Activated T-cell treated with anti-CD3 and anti-CD28 coated beads, Interleukin-2, amount 50 U/mL, for 24 hours (primary cell): Measurements from ENCODE around the gene FAM111B.
"Not testable (repeated sequence)": the region's sequence is repeated elsewhere in the genome, so short reads cannot be mapped to it uniquely, and the experiment has no call there.

Experiments used
- DNase-seq: peaks from one replicate; pipeline ENCODE4 v3.0.0-alpha.2; 2020
- H3K27ac Mint-ChIP-seq: 2 replicates; pipeline ENCODE4 v1.8.0; 2020; ENCODE audit warnings: mild to moderate bottlenecking, mixed read lengths
- H3K27me3 Mint-ChIP-seq: 2 replicates; pipeline ENCODE4 v1.8.0; 2020; ENCODE audit warnings: mixed read lengths
- H3K36me3 Mint-ChIP-seq: 2 replicates; pipeline ENCODE4 v1.8.0; 2020; ENCODE audit warnings: low read depth, mixed read lengths
- H3K4me1 Mint-ChIP-seq: 2 replicates; pipeline ENCODE4 v1.8.0; 2020; ENCODE audit warnings: low read depth, mixed read lengths
- H3K4me3 Mint-ChIP-seq: 2 replicates; pipeline ENCODE4 v1.8.0; 2020; ENCODE audit warnings: mild to moderate bottlenecking, moderate library complexity, mixed read lengths
- H3K9me3 Mint-ChIP-seq: 2 replicates; pipeline ENCODE4 v1.8.0; 2020; ENCODE audit warnings: mixed read lengths

Gene FAM111B

DNA sequence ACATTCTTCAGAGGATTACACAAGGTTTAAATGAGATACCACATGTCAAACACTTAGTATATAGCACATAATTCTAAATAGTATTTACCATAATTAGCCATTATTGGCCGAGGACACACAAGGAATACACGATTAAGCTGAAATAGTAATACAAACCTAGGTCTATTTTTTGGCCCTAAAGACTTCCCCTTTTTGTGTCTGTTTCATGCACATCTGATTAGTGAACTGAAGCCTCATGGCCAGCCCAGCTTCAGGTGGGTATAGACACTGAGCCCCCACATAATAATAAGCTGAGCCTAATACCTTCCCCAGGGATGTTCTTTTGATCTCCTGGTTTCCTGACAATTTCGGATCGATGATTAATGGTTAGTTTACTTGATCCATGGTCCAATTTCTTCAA, 18.9 kb upstream of the FAM111B start:
- H3K27me3 Mint-ChIP-seq, result peaks cover 16% of the 10 kb centered on the region
- H3K9me3 Mint-ChIP-seq, result no peaks in the 10 kb centered on the region
- H3K4me3 Mint-ChIP-seq, result no peak overlapping the region
- DNase-seq, result no peak
- no peaks in the 10 kb centered on the region for H3K36me3 Mint-ChIP-seq
- no peak overlapping the region for H3K27ac Mint-ChIP-seq
- H3K4me1 Mint-ChIP-seq, result no peaks in the 10 kb centered on the region

DNA sequence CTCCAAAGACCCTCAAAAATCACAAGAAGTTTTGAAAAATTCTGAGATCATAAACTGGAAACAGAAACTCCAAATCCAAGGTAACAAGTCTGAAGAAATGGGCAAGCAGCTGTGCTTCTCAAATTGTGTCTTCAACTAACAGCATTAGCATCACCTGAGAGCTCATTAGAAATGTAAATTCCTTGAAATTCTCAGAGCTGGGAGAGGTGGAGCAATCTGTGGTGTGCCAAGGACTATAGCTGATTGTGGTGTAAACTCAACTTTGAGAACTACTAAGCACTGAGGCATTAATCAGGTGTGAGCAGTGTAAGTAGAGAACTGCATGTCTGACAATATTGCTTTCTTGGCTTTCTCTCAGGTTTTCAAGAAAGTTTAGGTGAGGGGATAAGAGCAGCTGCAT, 13.5 kb upstream of the FAM111B start:
- not testable (repeated sequence) for H3K4me3 Mint-ChIP-seq, H3K36me3 Mint-ChIP-seq, H3K27ac Mint-ChIP-seq, DNase-seq, H3K9me3 Mint-ChIP-seq, H3K4me1 Mint-ChIP-seq
- peaks cover 19% of the 10 kb centered on the region for H3K27me3 Mint-ChIP-seq

DNA sequence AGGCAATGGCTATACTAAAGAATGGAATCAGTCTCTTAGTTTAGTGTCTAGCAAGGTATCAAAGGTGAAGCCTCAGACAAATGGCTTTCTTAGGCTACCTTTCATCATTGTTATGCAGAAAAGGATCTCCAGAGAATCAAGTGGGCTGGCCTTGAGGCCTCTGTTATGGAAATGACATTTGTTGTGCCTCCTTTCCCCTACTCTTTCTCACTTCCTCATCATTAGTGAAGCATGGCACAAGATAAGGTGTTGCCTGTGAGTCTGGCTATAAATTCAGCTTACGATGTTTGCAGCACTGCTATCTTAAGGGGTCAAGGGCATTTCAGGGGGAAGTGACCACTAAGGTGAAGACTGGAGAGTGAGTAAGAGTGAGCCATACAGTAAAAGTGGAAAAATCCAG, 11.8 kb upstream of the FAM111B start:
- H3K36me3 Mint-ChIP-seq, H3K9me3 Mint-ChIP-seq, DNase-seq, H3K4me1 Mint-ChIP-seq, H3K27ac Mint-ChIP-seq, H3K4me3 Mint-ChIP-seq: not testable (repeated sequence)
- H3K27me3 Mint-ChIP-seq, result peaks cover 26% of the 10 kb centered on the region

DNA sequence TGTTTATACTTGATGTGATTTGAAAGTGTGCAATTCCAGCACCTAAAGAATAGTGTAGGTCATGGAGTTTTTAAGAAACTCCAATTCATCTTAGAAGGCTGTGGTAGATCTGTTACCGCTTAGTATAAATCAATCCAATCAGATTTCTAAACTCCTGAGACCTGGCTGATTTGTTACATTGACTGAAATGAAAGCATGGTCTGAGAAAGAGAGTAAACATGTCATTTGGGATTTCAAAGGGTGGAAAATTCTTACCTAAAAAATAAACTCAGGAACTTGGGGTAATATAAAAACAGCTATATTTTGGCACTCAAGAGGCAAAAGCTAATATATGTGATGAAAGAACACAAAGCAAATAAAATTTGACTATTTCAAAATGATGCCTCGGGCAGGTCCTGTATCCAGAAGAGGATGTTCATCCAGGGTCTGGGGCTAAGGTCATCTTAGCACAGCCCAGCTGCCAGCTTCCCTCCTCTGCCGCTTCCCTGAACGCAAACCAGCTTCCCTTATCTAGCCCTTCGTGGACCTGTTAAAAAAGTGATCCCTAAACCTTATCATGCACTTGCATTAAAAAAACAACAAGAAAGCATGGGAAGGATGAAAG, 11.0 kb upstream of the FAM111B start:
- not testable (repeated sequence) for H3K4me1 Mint-ChIP-seq, DNase-seq, H3K36me3 Mint-ChIP-seq, H3K4me3 Mint-ChIP-seq, H3K27ac Mint-ChIP-seq, H3K9me3 Mint-ChIP-seq
- H3K27me3 Mint-ChIP-seq, result peaks cover 34% of the 10 kb centered on the region

DNA sequence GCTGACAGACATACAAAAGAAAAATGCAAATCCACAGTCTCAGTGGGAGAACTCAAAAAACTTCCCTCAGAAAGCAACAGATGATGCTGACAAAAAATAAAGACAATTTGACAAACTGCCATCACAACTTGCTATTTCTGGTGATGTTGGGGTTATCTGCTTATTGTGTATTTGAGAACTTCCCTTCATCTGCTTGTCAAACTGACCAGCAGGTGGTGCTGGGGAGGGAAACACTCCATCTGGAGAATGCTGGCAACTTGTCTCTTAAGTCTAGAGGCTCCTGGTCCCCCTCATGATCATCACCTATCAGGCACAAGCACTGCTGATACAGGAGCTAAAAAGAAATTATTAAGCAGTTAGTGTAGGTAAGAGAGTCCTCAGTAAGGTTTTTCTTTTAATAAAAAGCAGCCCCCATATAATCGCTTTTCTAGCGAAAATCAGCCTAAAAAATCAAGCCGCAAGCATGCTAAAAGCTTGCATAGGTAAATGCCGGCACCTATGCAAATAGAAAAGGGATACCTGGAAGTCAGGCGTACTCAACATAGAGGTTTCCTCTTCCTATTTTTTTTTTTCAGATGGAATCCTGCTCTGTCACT, 9.8 kb upstream of the FAM111B start:
- H3K9me3 Mint-ChIP-seq, result no peaks in the 10 kb centered on the region
- no peaks in the 10 kb centered on the region for H3K36me3 Mint-ChIP-seq
- peak; percentile 69 for DNase-seq
- no peak overlapping the region for H3K27ac Mint-ChIP-seq
- H3K27me3 Mint-ChIP-seq, result peaks cover 40% of the 10 kb centered on the region
- peaks cover 9% of the 10 kb centered on the region for H3K4me1 Mint-ChIP-seq
- H3K4me3 Mint-ChIP-seq, result no peak overlapping the region

DNA sequence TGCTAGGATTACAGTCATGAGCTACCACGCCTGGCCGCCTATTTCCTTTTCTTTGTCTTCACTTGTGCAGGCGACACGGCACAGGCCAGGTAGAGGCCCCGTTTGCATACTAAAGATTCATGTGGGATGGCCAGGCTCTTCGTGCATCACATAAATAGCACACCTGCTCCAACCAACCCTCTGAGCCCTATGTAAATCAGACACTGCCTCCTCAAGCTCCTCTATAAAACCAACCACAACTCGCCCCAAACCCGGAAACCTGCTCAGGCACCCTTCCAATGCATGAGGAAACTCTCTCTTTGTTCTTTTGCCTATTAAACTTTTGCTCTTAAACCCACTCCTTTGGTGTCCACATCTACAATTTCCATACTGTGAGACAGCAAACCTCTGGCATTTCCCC, 9.1 kb upstream of the FAM111B start:
- not testable (repeated sequence) for DNase-seq, H3K4me3 Mint-ChIP-seq, H3K27ac Mint-ChIP-seq, H3K36me3 Mint-ChIP-seq, H3K9me3 Mint-ChIP-seq
- H3K4me1 Mint-ChIP-seq, result peaks cover 12% of the 10 kb centered on the region
- H3K27me3 Mint-ChIP-seq, result peaks cover 45% of the 10 kb centered on the region

DNA sequence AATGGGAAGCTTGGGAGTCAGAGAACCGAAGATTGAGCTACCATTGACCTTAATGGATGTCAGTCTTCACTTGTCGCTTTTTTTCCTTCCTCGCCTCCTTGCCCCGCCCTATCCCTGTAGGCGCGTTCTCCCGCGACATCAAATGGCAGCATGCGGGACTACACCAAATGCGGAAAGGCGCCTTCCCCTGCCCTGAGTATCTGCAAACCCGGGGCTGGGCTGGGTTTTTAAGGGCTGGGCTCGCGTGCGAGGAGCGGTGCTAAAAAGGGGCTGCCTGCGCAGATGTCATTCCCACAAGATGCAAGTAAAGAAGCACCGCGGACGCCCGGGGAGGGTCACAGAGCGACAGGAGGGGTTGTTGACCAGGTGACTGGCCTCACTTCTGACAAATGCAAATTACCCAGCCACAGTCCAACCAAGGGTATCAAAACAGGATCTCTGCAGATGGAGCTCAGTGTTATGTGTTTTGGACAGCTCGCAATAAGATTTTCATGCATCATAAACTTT, 4.7 kb upstream of the FAM111B start:
- no peak overlapping the region for H3K27ac Mint-ChIP-seq
- peak; percentile 74 for DNase-seq
- H3K4me1 Mint-ChIP-seq, result peaks cover 31% of the 10 kb centered on the region
- peaks cover 76% of the 10 kb centered on the region for H3K27me3 Mint-ChIP-seq
- H3K4me3 Mint-ChIP-seq, result peak overlapping the region; percentile 69
- H3K9me3 Mint-ChIP-seq, result no peaks in the 10 kb centered on the region
- peaks cover 4% of the 10 kb centered on the region for H3K36me3 Mint-ChIP-seq

DNA sequence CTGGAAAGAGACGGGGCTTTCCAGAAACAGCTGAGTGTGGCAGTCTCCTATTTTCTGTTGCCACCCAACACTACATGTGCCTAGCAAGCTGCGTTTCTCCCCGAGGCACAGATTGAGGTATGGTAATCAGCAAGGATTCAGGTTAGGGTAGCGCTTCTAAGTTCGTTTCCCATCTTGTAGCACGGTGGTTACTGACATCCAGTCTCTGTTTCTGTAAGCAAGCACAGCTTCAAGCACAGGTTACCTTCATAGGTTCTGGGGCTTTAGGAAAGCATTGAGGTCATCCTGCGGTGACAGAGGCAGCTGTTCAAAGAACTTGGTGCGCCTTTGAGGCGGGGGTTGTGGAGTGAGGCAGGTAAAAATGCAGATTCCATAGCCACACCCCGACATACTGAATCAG, 684 bp downstream of the FAM111B start:
- not testable (repeated sequence) for DNase-seq, H3K9me3 Mint-ChIP-seq
- peaks cover 47% of the 10 kb centered on the region for H3K4me1 Mint-ChIP-seq
- H3K27me3 Mint-ChIP-seq, result peaks cover 56% of the 10 kb centered on the region
- H3K27ac Mint-ChIP-seq, result peak overlapping the region; percentile 66
- peak overlapping the region; percentile 82 for H3K4me3 Mint-ChIP-seq
- peaks cover 49% of the 10 kb centered on the region for H3K36me3 Mint-ChIP-seq

DNA sequence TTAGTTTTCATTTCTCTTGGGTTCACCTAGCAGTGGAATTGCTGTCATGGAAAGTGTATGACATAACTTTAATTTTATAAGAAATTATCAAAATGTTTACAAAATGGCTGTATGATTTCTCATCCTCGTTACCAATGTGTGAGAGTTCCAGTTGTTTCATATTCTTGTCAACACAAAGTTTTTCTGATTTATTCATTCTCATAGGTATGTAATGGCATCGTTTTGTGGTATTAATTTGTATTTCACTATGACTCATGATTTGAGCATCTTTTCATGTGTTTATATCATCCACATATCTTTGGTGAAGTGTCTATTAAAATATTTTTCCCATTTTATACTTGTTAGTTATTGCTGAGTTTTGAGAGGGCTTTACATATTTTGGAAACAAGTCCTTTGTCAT, 5.5 kb downstream of the FAM111B start:
- Mint-ChIP-seq H3K27ac (no peak overlapping the region), H3K36me3 (peaks cover 88% of the 10 kb centered on the region), H3K4me3 (no peak overlapping the region), H3K27me3 (peaks cover 15% of the 10 kb centered on the region), H3K4me1 (peaks cover 26% of the 10 kb centered on the region), H3K9me3 (peaks cover 6% of the 10 kb centered on the region)
- DNase-seq, result no peak

DNA sequence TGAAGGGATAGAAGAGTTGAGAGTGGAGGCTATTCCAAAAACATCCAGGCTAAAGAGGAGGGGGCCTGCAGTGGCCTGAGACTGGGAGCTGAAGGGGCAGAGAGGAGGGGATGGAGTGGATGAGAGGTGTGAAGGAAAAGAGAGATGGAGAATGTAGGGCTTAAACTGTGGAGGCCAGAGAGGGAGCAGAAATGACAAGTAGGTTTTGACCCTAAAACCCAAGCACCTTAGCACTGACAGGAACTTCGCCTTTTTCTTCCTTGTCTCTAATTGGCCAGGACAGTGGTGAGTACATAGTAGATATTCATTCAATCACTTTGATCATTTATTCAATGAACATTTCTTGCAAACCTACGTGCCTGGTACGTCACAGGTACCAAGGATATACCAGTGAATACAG, 7.3 kb downstream of the FAM111B start:
- Mint-ChIP-seq H3K4me3 (no peak overlapping the region), H3K27ac (no peak overlapping the region), H3K27me3 (no peaks in the 10 kb centered on the region), H3K4me1 (peaks cover 10% of the 10 kb centered on the region), H3K9me3 (peaks cover 16% of the 10 kb centered on the region), H3K36me3 (peaks cover 91% of the 10 kb centered on the region)
- no peak for DNase-seq

DNA sequence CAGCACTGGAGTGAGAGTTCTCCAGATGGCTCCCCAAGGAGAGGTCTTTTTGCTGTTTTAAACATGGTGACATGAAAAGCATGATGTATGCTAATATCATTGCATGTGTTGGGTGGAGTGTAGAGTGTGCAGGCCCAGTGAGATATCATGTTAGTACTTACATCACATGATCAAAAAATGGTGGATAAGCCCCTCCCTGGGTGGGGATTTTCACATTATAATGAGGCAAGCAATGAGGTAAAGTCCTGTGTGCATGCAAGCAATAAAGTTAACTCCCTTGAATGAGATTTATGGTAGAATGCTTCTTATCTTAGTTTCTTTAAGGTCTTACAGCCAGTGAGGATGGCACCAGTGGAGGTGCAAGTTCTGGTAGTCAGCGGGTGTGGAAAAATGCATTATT, 8.5 kb downstream of the FAM111B start:
- DNase-seq, result no peak
- H3K4me3 Mint-ChIP-seq, result no peak overlapping the region
- peaks cover 16% of the 10 kb centered on the region for H3K9me3 Mint-ChIP-seq
- no peaks in the 10 kb centered on the region for H3K27me3 Mint-ChIP-seq
- peaks cover 84% of the 10 kb centered on the region for H3K36me3 Mint-ChIP-seq
- peaks cover 6% of the 10 kb centered on the region for H3K4me1 Mint-ChIP-seq
- no peak overlapping the region for H3K27ac Mint-ChIP-seq

DNA sequence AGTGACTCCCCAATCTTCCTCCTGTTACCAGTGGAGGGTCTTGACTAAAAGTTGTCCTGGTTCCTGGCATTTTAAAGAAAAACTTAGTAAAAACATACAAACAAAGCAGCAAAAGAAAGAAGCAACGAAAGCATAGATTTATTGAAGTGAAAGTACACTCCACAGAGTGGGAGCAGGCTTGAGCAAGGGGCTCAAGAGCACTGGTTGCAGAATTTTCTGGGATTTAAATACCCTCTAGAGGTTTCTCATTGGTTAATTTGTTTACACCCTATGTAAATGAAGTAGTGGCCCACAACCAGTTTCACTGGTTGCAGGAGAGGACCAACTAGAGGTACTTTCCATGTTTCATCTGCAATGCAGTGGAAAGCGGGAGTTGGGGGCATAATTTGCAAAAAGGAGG, 10.7 kb downstream of the FAM111B start:
- H3K27me3 Mint-ChIP-seq, result no peaks in the 10 kb centered on the region
- H3K4me3 Mint-ChIP-seq, result no peak overlapping the region
- peaks cover 16% of the 10 kb centered on the region for H3K9me3 Mint-ChIP-seq
- H3K36me3 Mint-ChIP-seq, result peaks cover 72% of the 10 kb centered on the region
- no peak for DNase-seq
- H3K27ac Mint-ChIP-seq, result no peak overlapping the region
- no peaks in the 10 kb centered on the region for H3K4me1 Mint-ChIP-seq

DNA sequence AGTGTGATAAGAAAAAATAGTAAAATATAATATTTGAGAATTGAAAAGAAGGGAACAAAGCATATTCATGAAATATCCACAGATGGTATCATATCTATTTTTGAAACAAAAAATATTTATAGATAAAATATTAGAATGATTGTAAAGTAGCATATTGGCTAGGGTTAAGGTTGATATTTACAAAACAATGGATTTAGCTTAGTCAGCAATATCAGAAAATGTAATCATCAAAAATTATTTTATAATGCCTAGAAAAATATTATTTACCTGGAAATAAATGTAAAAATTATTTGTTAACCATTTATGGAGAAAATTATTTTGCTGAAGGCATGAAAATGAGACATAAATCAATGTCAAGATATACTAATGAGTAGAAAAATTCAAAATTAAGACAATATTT, 12.8 kb downstream of the FAM111B start:
- H3K4me3 Mint-ChIP-seq, result no peak overlapping the region
- H3K36me3 Mint-ChIP-seq, result peaks cover 60% of the 10 kb centered on the region
- H3K27me3 Mint-ChIP-seq, result no peaks in the 10 kb centered on the region
- DNase-seq, result no peak
- peaks cover 16% of the 10 kb centered on the region for H3K9me3 Mint-ChIP-seq
- H3K4me1 Mint-ChIP-seq, result no peaks in the 10 kb centered on the region
- H3K27ac Mint-ChIP-seq, result no peak overlapping the region

DNA sequence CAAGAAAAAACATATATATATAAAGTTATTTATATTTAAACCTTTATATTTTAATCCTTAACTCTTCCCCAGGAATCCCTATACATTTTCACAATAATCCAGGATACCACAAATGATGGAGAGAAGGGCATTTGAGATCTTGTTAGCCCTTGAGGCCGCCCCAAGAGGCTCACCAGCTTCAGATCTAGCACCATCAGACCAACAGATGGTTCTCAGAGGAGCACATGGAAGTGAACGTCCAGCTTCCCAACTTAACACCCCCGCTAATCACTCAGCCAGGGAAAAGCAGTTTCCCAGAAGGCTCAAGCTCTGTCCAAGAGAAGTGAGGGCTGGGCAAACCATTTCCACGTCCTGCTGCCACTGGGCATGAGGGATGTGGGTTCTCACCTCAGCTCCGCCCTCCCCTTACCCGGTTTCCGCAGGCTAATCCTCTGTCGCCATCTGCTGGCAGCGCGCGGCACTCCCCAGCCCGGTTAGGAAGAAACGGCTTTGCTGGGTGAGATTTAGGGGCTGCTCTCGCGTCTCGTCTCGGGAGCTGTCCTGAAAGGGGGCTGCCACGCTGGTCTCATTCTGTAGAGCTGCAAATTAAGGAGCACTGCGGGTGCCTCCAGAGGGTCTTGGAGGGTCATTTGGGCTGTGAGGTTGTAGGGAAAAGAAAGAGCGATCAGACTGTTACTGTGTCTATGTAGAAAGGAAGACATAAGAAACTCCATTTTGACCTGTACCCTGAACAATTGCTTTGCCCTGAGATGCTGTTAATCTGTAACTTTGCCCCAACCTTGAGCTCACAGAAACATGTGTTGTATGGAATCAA, 28.8 kb downstream of the FAM111B start:
- no peak overlapping the region for H3K27ac Mint-ChIP-seq
- H3K4me3 Mint-ChIP-seq, result peak overlapping the region; percentile 45
- H3K4me1 Mint-ChIP-seq, result peaks cover 7% of the 10 kb centered on the region
- peaks cover 62% of the 10 kb centered on the region for H3K36me3 Mint-ChIP-seq
- no peaks in the 10 kb centered on the region for H3K27me3 Mint-ChIP-seq
- H3K9me3 Mint-ChIP-seq, result peaks cover 8% of the 10 kb centered on the region
- DNase-seq, result peak; percentile 95

DNA sequence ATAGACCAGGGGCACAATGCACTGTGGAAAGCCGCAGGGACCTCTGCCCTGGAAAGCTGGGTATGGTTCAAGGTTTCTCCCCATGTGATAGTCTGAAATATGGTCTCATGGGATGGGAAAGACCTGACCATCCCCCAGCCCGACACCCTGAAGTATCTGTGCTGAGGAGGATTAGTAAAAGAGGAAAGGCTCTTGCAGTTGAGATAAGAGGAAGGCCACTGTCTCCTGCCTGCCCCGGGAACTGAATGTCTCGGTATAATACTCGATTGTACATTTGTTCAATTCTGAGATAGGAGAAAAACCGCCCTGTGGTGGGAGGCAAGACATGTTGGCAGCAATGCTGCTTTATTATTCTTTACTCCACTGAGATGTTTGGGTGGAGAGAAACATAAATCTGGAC, 29.5 kb downstream of the FAM111B start:
- H3K27me3 Mint-ChIP-seq, H3K27ac Mint-ChIP-seq, DNase-seq, H3K4me3 Mint-ChIP-seq, H3K9me3 Mint-ChIP-seq: not testable (repeated sequence)
- H3K4me1 Mint-ChIP-seq, result peaks cover 14% of the 10 kb centered on the region
- H3K36me3 Mint-ChIP-seq, result peaks cover 55% of the 10 kb centered on the region
